GM21717 (cell line): ENCODE data around the gene MED25.

Experiments
- ATAC-seq: cut with Tn5 transposase; IDR thresholded peaks from one replicate; pipeline ENCODE4 v1.9.1; 2021; ENCODE audit warnings: mild to moderate bottlenecking, moderate library complexity; ENCODE audit not compliant: unreplicated experiment

Gene MED25

DNA sequence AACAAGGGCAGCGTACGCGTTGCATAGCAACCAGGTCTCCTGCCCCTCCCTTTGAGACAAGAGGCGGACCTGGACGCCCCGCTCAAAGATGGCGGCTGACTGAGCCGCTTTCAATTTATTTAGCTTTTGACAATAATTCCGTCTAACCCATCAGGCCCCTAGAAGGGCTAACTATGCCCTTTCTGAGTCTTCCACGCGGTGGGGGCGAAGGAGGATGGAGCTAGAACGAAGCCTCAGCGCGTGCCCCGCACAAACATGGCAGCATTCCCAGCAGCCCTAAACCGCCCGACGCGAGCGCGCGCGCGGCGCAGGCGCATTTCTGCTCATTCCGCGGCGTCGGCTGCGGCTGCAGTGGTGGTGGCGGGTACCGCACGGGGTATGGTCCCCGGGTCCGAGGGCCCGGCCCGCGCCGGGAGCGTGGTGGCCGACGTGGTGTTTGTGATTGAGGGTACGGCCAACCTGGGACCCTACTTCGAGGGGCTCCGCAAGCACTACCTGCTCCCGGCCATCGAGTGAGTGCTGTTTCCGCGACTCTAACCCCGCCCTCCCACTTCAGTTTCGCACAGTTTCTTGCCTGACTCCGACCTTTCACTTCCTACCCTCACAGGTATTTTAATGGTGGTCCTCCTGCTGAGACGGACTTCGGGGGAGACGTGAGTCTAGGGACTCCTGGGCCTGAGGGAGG, at the start of gene MED25:
Gene MED25 (plus strand): TSS at position 326 of the 685 bp plus-strand sequence. CDS start 53 bp downstream, at position 379.
- ATAC-seq = peak; percentile 57

DNA sequence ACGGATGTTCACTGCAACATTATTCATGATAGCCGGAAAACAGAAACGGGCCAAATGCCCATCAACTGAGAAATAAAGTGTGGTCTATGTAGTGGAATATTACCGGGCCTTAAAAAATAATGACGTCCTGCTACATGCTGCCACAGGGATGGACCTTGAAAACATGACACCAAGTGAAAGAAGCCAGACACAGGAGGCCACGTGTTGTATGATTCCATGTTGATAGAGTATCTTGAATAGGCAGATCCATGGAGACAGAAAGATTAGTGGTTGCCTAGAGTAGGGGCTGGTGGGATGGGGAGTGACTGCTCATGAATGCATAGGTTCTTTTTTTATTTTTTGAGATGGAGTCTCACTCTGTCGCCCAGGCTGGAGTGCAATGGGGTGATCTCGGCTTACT, 47.6 kb upstream of the MED25 start:
- ATAC-seq = no peak

DNA sequence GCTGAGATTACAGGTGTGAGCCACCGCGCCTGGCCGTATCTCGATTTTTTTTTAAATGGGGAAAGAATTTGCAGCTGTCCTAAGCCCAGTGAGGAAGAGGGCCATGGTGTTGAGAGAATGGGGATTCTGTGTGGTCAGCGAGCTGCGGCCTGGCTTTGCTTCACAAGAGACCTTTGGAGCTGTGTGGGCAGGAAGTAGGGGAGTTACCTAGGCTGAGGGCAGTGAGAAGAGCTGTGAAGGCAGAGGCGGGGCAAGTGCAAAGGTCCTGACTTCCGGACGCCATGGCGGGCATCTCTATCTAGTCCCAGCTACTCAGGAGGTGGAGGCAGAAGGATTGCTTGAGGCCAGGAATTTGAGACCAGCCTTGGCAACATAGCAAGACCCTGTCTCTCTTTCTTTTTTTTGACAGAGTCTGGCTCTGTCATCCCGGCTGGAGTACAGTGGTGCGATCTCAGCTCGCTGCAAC, 46.4 kb upstream of the MED25 start:
- ATAC-seq = no peak

DNA sequence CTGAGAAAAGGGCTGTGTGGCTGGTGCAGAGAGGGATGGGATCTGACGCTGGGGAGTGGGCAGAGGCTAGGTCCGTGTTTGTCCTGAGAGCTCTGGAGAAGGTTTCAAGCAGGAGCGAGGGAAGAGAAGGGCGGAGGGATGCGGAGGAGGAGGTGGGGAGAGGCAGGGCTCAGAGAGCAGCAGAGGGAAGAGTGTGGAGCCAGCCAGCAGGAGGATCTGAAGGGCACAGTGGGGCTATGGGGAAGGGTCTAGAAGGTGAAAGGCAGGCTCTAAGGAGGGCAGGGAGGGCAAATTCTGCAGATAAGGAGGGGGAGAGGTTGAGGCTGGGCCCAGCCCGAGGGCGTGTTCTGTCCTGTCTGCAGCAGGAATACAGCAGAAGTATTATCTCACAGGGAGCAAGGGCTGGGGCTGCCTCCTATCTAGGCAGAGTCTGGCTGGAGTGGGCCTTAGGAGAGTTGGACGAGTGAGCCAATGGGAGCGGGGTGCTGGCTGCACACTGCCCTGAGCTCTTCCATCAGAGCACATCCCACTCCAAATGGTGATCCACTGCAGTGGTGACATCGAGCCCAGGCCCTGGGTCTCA, 45.1 kb upstream of the MED25 start:
- ATAC-seq = no peak

DNA sequence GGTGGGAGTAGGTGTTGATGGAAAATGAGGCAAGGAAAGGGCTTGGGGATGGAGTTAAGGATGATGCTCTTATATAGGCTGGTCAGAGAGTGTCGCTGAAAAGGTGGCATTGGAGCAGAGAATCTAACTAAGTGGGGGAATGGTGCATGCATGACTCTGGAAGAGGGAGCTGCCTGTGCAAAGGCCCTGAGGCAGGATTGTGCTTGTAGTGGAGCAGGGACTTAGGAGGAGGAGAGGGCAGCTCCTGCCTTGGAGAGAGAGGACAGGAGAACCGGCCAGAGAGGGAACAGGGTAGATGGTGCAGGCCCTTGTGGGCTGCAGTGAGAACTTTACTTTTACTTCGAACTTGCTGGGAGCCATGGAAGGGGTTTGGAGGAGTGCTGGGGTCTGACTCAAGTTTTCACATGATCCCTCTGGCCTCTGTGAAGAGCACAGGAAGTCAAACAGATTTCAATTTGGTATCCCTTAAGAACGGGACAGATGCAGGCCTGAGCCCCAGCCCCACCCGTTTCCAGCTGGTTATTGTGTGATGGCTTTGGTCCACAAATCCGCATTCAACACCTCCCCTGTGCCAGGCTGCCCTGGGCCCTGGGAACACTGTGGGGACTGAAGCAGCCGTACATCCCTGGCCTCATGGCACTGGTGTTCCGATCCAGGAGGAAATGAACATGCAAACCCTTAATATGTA, 44.3 kb upstream of the MED25 start:
- ATAC-seq = no peak

DNA sequence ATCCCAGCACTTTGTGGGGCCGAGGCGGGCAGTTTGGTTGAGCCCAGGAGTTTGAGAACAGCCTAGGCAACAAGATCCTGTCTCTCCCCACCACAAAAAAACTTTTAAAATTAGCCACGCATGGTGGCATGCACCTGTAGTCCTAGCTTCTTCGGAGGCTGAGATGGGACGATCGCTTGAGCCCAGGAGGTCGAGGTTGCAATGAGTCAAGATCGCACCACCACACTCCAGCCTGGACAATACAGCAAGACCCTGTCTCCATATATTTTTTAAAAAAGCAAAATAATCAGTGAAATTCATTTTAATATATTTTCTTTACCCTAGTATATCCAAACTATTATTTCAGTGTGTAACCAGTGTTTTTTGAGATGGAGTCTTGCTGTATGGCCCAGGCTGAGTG, 43.1 kb upstream of the MED25 start:
- ATAC-seq = no peak

DNA sequence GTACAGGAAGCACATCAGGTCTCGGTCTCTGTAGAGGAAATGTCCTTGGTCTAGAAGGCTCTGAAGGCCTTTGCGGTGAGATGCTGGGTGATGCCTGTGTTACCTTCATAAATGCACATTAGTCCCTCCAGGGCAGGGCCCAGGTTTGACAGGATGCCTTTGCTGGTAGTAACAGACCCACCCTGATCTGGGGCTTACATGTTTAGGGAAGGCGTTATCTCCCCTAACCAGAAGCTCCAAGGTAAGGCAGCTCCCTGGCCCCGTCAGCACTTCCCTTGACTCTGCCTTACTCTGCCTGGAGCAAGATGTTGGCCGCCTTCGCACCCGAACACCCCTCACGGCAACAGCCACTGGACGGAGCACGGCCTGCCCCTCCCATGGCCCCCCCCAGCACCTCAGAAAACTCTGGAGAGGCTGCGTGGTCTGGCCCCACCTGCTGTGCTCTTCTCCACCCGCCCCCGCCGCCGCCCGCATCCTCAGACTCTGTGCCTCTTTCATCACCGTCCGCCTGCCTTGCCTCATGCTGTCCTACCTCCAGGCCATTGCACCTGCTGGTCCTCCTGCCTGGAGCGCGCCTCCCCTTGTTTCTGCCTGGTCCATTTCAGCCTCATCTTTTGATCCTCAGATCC, 42.2 kb upstream of the MED25 start:
- no peak for ATAC-seq

DNA sequence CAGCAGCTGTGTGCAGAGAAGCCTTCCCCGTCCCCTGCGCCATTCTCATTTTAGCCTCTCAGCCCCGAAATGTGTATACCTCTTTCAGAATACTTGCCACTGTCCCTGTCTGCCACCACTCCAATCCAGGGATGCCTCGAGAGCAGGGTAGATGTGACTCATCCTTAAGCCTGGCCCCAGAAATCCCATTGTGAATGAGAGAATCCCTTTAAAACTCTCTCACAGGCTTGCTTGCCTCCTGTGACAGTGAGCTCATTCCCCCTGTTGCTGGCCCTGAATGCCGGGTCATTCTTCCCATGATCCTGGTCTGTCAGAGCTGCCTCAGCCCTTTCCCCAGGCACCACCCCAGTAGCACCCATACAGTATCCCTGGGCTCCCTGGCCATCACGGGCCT, 41.7 kb upstream of the MED25 start:
- no peak for ATAC-seq

DNA sequence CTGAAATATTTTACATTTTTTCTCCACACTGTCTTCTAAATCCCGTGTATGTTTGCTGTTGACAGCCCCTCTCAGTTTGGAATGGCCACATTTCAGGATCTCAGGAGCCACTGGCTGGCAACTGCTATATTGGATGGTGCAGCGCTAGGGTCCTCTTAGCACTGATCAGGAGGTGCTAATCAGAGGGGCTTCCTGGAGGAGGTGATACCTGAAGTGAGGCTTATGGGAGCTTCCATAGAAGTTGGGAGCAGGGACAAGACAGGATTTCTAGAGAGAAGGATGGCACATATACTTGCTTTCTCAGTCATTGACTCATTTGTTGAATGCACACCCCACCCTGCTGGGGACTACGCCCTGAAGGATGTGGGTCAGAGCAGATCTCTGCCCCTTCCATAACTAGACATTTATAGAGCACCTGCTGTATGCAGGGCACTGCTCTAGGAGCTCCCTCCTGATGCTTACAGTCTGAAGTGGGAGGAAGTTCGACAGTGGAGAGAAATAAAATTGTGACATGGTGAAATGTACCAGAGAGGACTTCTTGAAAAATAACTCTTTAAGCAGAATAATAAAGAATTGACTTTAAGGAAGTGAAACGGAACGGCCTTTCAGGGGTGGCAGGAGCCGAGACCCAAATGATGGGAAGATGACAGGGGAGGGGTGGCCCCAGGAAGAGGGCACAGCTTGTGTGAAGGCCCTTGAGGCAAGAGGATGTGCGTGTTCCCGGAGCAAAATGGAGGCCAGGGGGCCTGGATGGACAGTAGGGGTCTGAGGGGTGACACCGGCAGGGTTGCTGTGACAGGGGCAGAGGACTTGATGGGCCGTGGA, 38.1 kb upstream of the MED25 start:
- ATAC-seq = no peak

DNA sequence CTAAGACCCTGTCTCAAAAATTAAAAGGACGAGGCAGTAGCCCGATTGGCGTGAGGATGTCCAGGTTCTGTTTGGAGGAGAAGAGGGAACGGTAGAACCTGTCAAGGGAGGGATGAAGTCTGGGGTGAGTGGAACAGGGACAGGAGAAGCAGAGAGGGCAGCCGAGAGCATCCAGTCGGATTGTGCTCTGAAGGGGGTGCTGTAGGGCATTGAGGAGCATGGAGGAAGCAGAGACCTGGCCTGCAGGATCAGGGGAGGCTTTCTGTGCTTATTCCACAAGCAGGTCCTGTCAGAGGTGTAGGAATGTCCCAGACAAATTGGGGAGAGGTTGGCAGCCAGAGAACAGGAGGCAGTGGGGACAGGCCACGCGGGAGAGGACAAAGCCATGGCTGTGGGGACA, 37.2 kb upstream of the MED25 start:
- ATAC-seq = no peak

DNA sequence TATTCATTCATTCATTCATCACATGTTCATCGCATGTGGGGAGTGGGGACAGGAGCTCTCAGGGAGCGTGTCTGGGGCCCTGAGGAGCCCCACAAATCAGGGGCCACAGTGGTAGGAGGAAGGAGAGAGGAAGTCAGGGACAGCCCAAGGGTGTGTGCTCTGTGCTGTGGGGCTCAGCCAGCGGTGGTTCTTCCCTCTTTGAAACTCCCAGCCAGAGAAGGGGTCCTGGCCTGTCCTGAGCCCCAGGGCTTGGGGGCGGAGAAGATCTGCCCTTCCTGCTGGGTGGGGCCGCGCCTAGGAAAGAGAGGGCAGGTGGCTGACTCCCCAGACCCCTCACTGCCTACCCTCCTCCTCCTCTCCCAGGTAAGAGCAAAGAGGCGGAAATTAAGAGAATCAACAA, 36.7 kb upstream of the MED25 start:
- ATAC-seq = no peak

DNA sequence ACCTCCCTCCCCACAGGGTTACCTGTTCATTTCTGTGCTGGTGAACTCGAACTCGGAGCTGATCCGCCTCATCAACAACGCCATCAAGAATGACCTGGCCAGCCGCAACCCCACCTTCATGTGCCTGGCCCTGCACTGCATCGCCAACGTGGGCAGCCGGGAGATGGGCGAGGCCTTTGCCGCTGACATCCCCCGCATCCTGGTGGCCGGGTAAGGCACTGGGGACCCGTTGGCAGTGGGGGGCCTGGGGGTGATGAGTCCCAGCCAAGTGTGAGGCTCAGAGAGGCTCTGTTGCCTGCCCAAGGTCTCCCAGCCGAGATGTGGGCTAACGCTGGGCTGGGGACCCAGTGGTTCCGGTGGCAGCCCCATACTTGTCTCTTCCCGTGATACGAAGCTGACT, 35.6 kb upstream of the MED25 start:
- ATAC-seq = no peak

DNA sequence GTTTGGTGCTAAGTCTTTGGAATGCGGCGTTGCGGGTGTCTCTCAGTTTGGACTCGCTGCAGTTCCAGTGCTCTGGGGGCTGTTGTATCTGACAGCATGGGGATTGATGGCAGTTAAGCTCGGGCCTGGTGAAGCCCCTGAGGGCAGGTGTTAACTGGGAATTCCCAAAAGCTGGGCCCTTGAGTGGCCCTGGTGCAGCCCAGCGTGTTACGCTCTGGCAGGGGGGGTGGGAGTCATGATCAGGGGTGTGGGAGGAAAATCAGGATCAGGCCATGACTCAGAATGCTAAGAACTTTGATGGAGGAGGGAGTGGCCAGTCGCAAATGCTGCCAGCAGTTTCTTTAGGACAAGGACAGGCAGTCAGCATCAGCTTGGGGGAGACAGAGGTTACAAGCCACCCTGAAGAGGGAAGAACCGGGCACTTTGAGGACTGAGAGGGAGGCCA, 31.7 kb upstream of the MED25 start:
- no peak for ATAC-seq

DNA sequence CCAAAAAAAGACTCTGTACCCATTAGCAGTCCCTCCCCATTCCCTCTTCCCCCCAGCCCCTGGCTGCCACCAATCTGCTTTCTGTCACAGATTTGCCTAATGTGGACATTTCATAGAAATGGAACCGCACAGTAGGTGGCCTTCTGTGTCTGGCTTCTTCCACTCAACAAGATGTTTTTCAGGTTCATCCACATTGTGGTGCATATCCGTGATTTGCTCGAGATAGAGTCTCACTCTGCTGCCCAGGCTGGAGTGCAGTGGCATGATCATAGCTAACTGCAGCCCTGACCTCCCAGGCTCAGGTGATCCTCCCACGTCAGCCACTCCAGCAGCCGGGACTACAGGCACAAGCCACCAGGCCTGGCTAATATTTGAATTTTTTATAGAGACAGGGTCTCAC, 30.3 kb upstream of the MED25 start:
- no peak for ATAC-seq

DNA sequence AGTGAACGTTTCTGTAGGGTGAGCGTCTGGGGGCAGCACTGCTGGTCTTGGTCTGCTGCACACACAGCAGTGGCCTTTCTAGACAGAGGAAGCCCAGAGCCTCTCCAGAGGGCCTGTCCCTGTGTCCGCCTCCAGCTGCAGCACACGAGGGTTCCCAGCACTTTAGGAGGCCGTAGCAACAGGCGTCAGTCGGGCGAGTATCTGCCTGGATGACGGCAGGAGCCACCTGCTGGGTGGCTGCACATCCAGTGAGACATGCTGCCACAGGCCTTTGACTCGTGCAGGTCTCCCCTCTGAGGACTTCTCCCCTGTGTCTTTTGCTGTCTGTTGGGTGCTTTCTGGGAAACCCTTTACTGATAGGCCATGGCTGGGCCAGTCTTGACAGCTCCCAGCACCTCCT, 29.2 kb upstream of the MED25 start:
- ATAC-seq = no peak

DNA sequence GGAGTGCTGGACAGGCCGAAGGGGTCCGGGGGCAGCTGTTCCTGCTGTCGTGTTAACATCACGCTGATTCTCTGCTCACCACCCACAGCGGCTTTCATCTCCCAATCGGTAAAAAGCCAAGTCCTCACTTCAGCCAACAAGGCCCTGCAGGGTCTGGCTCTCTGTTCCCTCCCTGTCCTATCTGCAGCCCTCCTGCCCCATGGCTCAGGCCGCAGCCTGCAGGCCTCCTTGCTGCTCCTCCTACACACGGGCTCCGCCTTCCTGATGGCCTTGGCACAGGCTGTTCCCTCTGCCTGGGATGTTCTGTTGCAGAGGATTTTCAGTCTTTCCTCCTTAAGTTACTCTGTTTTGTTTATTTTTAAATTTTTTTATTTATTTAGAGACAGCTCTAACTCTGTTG, 27.2 kb upstream of the MED25 start:
- ATAC-seq = no peak

DNA sequence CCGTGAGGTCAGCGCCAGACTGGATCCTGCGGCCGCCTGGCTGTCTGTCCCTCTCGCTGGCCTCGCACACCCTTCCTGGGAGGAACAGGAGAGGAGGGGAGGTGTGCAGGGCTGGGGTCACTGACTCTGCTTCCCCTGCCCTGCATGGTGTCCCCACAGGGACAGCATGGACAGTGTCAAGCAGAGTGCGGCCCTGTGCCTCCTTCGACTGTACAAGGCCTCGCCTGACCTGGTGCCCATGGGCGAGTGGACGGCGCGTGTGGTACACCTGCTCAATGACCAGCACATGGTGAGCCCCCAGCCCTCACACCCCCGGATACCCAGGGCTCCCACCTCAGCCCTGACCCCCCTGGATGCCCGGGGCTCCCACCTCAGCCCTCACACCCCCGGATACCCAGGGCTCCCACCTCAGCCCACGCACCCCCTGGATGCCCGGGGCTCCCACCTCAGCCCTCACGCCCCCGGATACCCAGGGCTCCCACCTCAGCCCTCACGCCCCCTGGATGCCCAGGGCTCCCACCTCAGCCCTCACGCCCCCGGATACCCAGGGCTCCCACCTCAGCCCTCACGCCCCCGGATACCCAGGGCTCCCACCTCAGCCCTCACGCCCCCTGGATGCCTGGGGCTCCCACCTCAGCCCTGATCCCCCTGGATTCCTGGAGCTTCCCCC, 26.2 kb upstream of the MED25 start:
- ATAC-seq = no peak

DNA sequence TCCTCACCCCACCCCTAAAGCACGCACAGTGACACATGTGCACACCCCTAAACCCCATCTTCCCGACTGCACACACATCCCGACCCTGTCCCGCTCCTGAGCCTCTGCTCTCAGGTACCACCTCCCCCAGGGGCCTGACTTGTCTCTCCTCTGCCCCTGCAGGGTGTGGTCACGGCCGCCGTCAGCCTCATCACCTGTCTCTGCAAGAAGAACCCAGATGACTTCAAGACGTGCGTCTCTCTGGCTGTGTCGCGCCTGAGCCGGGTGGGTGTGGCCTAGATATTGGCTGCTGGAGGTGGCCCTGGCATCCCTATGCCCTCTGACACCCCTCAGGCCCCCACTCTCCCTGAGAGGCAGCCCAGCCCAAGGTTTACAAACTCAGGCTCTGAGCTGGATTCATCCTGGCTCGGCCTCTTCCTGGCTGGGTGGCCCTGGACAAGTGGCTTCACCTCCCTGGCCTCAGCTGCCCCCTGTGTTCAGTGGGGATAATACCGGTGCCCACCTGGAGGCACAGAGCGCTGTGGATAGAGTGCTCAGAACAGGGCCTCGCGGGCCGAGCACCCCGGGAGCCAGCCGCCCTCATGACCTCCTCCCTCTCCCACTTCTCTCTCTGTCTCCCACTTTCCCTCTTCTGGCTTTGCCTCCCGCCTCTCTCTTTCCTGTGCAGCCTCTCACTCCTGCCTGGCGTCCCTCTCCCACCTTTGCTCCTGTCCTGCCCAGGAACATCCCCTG, 25.1 kb upstream of the MED25 start:
- ATAC-seq = no peak

DNA sequence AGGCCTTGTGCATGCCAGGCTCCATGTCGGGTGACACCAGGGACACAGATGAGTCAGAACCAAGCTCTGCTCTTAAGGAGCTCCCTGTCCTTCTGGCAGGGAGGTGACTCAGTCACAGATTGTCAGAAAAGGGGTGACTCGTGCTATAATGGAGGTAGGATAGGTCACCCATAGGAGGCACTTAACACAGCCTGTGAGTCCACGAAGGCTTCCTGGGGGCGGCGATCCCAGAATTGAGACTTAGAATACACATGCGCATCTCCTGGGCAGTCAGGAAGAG, 24.6 kb upstream of the MED25 start:
- ATAC-seq = no peak

DNA sequence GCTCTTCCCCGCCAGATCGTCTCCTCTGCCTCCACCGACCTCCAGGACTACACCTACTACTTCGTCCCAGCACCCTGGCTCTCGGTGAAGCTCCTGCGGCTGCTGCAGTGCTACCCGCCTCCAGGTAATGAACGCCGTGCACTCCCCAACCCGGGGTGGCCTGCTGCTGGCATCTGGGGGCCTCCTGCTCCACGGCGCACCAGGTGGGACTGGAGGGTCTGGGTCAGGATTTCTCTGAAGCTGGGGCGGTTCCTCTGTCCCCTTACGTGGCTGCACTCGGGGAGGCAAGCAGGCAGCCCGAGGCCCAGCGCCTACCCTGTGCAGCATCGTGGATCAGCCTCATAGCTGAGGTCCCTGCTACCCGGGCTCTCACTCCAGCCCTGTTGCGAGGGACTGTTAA, 22.5 kb upstream of the MED25 start:
- no peak for ATAC-seq
